ENCODE data around the gene KLHL6.

GRCh38 chr3:183490211-183490601 is 65.3 kb downstream of the KLHL6 start:
- TF ChIP-seq CTCF (IDR thresholded peaks at IDR 0.05; ENCODE audit: low read length) (no peak), EZH2 (optimal IDR thresholded peaks at IDR 0.05; ENCODE audit: low read depth, low read length) (no peak)
